ENCODE measurements around the gene QSER1.
"Not testable (repeated sequence)": the region's sequence is repeated elsewhere in the genome, so short reads cannot be mapped to it uniquely, and the experiment has no call there.

DNA sequence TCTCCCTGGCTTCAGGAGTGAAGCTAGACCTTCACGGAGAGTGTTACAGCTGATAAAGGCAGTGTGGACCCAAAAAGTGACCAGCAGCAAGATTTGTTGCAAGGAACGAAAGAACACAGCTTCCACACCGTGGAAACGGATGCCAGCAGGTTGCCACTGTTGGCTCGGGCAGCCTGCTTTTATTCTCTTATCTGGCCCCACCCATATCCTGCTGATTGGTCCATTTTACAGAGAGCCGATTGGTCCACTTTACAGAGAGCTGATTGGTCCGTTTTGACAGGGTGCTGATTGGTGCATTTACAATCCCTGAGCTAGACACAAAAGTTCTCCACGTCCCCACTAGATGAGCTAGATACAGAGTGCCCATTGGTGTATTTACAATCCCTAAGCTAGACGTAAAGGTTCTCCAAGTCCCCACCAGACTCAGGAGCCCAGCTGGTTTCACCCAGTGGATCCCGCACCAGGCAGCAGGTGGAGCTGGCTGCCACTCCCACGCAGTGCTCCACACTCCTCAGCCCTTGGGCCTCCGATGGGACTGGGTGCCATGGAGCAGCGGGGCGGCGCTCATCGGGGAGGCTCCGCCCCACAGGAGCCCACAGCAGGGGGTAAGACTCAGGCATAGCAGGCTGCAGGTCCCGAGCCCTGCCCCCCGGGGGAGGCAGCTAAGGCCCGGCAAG, 4.8 kb upstream of the QSER1 start:
- TF ChIP-seq, protein P1, sequence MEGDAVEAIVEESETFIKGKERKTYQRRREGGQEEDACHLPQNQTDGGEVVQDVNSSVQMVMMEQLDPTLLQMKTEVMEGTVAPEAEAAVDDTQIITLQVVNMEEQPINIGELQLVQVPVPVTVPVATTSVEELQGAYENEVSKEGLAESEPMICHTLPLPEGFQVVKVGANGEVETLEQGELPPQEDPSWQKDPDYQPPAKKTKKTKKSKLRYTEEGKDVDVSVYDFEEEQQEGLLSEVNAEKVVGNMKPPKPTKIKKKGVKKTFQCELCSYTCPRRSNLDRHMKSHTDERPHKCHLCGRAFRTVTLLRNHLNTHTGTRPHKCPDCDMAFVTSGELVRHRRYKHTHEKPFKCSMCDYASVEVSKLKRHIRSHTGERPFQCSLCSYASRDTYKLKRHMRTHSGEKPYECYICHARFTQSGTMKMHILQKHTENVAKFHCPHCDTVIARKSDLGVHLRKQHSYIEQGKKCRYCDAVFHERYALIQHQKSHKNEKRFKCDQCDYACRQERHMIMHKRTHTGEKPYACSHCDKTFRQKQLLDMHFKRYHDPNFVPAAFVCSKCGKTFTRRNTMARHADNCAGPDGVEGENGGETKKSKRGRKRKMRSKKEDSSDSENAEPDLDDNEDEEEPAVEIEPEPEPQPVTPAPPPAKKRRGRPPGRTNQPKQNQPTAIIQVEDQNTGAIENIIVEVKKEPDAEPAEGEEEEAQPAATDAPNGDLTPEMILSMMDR (IDR thresholded peaks at IDR 0.05), result not testable (repeated sequence)
- not testable (repeated sequence) for TF ChIP-seq EP300, POLR2A, POLR2AphosphoS5 (IDR thresholded peaks at IDR 0.05)
